SK-N-SH treated with all-trans-retinoic acid at 6 μM for 48 hours (cell line): Measurements from ENCODE around the gene MFRP.

Experiments used
- ARNTL ChIP-seq: fragments of 450-650 bp; formaldehyde crosslinking; IDR thresholded peaks from 2 replicates; pipeline ENCODE4 v1.5.0; 2020; ENCODE audit warnings: low read depth, mild to moderate bottlenecking, moderate library complexity, borderline replicate concordance
- GLIS3 ChIP-seq: fragments of 250-450 bp; sonication (Bioruptor Pico); IDR thresholded peaks from 2 replicates; pipeline ENCODE4 v1.5.0; 2020; ENCODE audit warnings: mild to moderate bottlenecking, moderate library complexity
- ISL1 ChIP-seq: fragments of 250-450 bp; sonication (Bioruptor Pico); IDR thresholded peaks from 2 replicates; pipeline ENCODE4 v2.1.2; 2022; ENCODE audit warnings: mild to moderate bottlenecking, moderate library complexity
- RARB ChIP-seq: fragments of 250-450 bp; sonication (Bioruptor Pico); IDR thresholded peaks from 2 replicates; pipeline ENCODE4 v1.8.0; 2021; ENCODE audit warnings: mild to moderate bottlenecking, moderate library complexity
- ZFP3 ChIP-seq: fragments of 250-450 bp; sonication (Bioruptor Pico); IDR thresholded peaks from 2 replicates; pipeline ENCODE4 v1.5.0; 2020; ENCODE audit warnings: mild to moderate bottlenecking, moderate library complexity
- ZFP30 ChIP-seq: fragments of 450-650 bp; formaldehyde crosslinking; IDR thresholded peaks from 2 replicates; pipeline ENCODE4 v1.5.0; 2022; ENCODE audit warnings: mild to moderate bottlenecking, moderate library complexity
- ZNF565 ChIP-seq: fragments of 450-650 bp; formaldehyde crosslinking; conservative IDR thresholded peaks from 2 replicates; pipeline ENCODE4 v1.5.0; 2020; ENCODE audit warnings: low read depth, mild to moderate bottlenecking, moderate library complexity
- TF ChIP-seq, protein P1 (sequence below): fragments of 250-450 bp; sonication (Bioruptor Pico); IDR thresholded peaks from 2 replicates; pipeline ENCODE4 v1.8.0; 2020; ENCODE audit warnings: mild to moderate bottlenecking, moderate library complexity, borderline replicate concordance
- TF ChIP-seq, protein P2 (sequence below): fragments of 250-450 bp; sonication (Bioruptor Pico); IDR thresholded peaks from 2 replicates; pipeline ENCODE4 v1.5.1; 2021; ENCODE audit warnings: mild to moderate bottlenecking, moderate library complexity

- TF ChIP-seq ZFP30 (CRISPR knock-in tag) (no peak), ARNTL (CRISPR knock-in tag) (no peak), ISL1 (CRISPR knock-in tag) (no peak), RARB (CRISPR knock-in tag) (no peak), ZNF565 (CRISPR knock-in tag) (no peak), ZFP3 (CRISPR knock-in tag) (no peak), GLIS3 (CRISPR knock-in tag) (no peak)
- TF ChIP-seq, protein P1, sequence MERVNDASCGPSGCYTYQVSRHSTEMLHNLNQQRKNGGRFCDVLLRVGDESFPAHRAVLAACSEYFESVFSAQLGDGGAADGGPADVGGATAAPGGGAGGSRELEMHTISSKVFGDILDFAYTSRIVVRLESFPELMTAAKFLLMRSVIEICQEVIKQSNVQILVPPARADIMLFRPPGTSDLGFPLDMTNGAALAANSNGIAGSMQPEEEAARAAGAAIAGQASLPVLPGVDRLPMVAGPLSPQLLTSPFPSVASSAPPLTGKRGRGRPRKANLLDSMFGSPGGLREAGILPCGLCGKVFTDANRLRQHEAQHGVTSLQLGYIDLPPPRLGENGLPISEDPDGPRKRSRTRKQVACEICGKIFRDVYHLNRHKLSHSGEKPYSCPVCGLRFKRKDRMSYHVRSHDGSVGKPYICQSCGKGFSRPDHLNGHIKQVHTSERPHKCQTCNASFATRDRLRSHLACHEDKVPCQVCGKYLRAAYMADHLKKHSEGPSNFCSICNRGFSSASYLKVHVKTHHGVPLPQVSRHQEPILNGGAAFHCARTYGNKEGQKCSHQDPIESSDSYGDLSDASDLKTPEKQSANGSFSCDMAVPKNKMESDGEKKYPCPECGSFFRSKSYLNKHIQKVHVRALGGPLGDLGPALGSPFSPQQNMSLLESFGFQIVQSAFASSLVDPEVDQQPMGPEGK (CRISPR knock-in tag), result no peak
- TF ChIP-seq, protein P2, sequence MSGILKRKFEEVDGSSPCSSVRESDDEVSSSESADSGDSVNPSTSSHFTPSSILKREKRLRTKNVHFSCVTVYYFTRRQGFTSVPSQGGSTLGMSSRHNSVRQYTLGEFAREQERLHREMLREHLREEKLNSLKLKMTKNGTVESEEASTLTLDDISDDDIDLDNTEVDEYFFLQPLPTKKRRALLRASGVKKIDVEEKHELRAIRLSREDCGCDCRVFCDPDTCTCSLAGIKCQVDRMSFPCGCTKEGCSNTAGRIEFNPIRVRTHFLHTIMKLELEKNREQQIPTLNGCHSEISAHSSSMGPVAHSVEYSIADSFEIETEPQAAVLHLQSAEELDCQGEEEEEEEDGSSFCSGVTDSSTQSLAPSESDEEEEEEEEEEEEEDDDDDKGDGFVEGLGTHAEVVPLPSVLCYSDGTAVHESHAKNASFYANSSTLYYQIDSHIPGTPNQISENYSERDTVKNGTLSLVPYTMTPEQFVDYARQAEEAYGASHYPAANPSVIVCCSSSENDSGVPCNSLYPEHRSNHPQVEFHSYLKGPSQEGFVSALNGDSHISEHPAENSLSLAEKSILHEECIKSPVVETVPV (CRISPR knock-in tag), result no peak
Observed at GRCh38 chr11:119309411-119309810, 37.1 kb downstream of the MFRP start.
